Right lobe of liver (tissue), 4 donors: ENCODE measurements around the gene VAV2.

Experiments
- CTCF ChIP-seq, 4 donors: fragments of 200-600 bp in 3 of 4; fragments of 450-650 bp in 1 of 4; IDR thresholded peaks; one replicate each; pipeline versions ENCODE4 v1.5.1 to v1.8.0; 2016 to 2022; ENCODE audit warnings: antibody characterized with exemption in 4 of 4, mild to moderate bottlenecking in 2 of 4
- POLR2A ChIP-seq: fragments of 450-650 bp; IDR thresholded peaks from one replicate; pipeline ENCODE4 v1.6.1; 2017; ENCODE audit warnings: antibody characterized with exemption, mild to moderate bottlenecking
- donor health status: DM: no; HTN: no; CAD: no.
- donor health status: DM: no; HTN: no; CAD: no.
- donor health status: DM: no; HTN: yes; CAD: no.

- TF ChIP-seq CTCF (IDR thresholded peaks at IDR 0.05) (no peak), POLR2A (no peak)
These were observed 273.4 kb downstream of the VAV2 start for GRCh38 chr9:133718563-133719315.
